Heart right ventricle (tissue), 16 donors: ENCODE results near the gene OTUB2. TPM values are rescaled to one million over a fixed set of nuclear protein-coding genes. Genes with fewer than 3 reads are reported as not detected.

Experiments
- ATAC-seq, 8 donors: fragments of 200-7000 bp; cut with Tn5 transposase; one replicate each; pipeline ENCODE4 v1.9.1; 2020; ENCODE audit warnings: mild to moderate bottlenecking in 8 of 8, moderate library complexity in 8 of 8, moderate number of reproducible peaks in 1 of 8
- DNase-seq, 2 donors: peaks; one replicate each; pipeline ENCODE4 v3.0.0-alpha.2; 2020
- H3K27ac ChIP-seq, 10 donors: fragments of 200-600 bp; sonication (generic) in 2 of 10; one replicate each; pipeline versions ENCODE4 v1.5.0 to v1.8.0; 2020 to 2022; ENCODE audit warnings: mild to moderate bottlenecking in 3 of 10
- H3K27me3 ChIP-seq, 7 donors: fragments of 200-600 bp; one replicate each; pipeline ENCODE4 v1.8.0; 2021 to 2022; ENCODE audit warnings: mild to moderate bottlenecking in 2 of 7
- H3K36me3 ChIP-seq, 9 donors: fragments of 200-600 bp; sonication (generic) in 1 of 9; one replicate each; pipeline versions ENCODE4 v1.5.0 to v1.8.0; 2020 to 2022; ENCODE audit warnings: mild to moderate bottlenecking in 2 of 9
- H3K4me1 ChIP-seq, 9 donors: fragments of 200-600 bp; sonication (generic) in 1 of 9; one replicate each; pipeline versions ENCODE4 v1.5.0 to v1.8.0; 2020 to 2022; ENCODE audit warnings: mild to moderate bottlenecking in 4 of 9
- H3K4me3 ChIP-seq, 10 donors: fragments of 200-600 bp; sonication (generic) in 2 of 10; one replicate each; pipeline versions ENCODE4 v1.5.0 to v1.8.0; 2020 to 2022; ENCODE audit warnings: mild to moderate bottlenecking in 7 of 10, moderate library complexity in 2 of 10
- H3K9me3 ChIP-seq, 11 donors: fragments of 200-600 bp in 10 of 11; sonication (generic) in 2 of 11; one replicate each; pipeline versions ENCODE4 v1.5.0 to v1.8.0; 2013 to 2022; ENCODE audit warnings: mild to moderate bottlenecking in 2 of 11, control low read depth in 1 of 11, moderate library complexity in 1 of 11
- WGBS, 2 donors: extraction: QIAGEN DNeasy Blood & Tissue Kit; methylation state at CpG; one replicate each; pipeline ENCODE4 v1.1.7; 2013; ENCODE audit warnings: inconsistent platforms in 1 of 2; 5-methylcytosine and 5-hydroxymethylcytosine counted together
- intact Hi-C, 10 donors: fragments of 100-400 bp; cut with DNase I; formaldehyde crosslinking; loops; one replicate each; pipeline versions ENCODE4 v1.11.1 to v1.14.2; 2022
- polyA plus RNA-seq, 2 donors: library from polyadenylated mRNA; stranded (reverse); fragments of 200-250 nt; gene quantifications; one replicate each; pipeline ENCODE4 v1.2.3, GENCODE V29; 2013
- total RNA-seq, 10 donors: library from RNA; stranded (reverse); fragmentation: NEBNext Ultra II Directional in 3 of 10; extraction: Animal tissue kit (Norgen Biotek cat#: 25700) in 3 of 10; gene quantifications; one replicate each; pipeline versions ENCODE4 v1.2.1 to v1.2.4, GENCODE V29; 2021 to 2023
- TF ChIP-seq, protein P1 (sequence below), 9 donors: fragments of 200-600 bp; sonication (generic) in 2 of 9; IDR thresholded peaks; one replicate each; pipeline versions ENCODE4 v1.5.0 to v1.8.0; 2021 to 2022; ENCODE audit warnings: antibody characterized with exemption in 9 of 9, mild to moderate bottlenecking in 5 of 9, moderate library complexity in 1 of 9
- donor health status: Arrhythmogenic right ventricular cardiomyopathy.
- donor health status: ischemic (EF 13 %, LVEDD 7.1; RV severe dilation, severe dysfunction).
- donor health status: healthy with polysubstance abuse.
- donor health status: DM: no; HTN: yes; CAD: no.
- donor health status: DM: no; HTN: no; CAD: no.
- donor health status: ischemic (EF 25% LVEDD 6.9; RV normal size, moderate dysfunction).
- donor health status: ischemic (EF 25% LVEDD 5.7; RV mildly dilated, moderate dysfunction).
- donor health status: healthy.
- donor health status: DM: yes; HTN: yes; CAD: no.
- donor health status: Ischemic cardiomyopathy.
- donor health status: ischemic (EF 35%, LVEDD 5.7; RV mildly dilated, moderate dysfunction).
- donor health status: nonischemic (EF 11% LVEDD 7.7; RV severe dilation, severe dysfunction).
- donor health status: DM: yes; HTN: yes; CAD: no.
- donor health status: PGD.
- donor health status: ischemic (EF 29% LVEDD 5.4; RV normal size, mild dysfunction).
- donor health status: nonischemic (EF 23%, LVEDD 6.1; RV moderate dilation, normal function).

OTUB2 gene
- total and polyA plus RNA-seq, 12 donors = 0.07 to 0.37 (median 0.16) TPM; not detected in 1

DNA sequence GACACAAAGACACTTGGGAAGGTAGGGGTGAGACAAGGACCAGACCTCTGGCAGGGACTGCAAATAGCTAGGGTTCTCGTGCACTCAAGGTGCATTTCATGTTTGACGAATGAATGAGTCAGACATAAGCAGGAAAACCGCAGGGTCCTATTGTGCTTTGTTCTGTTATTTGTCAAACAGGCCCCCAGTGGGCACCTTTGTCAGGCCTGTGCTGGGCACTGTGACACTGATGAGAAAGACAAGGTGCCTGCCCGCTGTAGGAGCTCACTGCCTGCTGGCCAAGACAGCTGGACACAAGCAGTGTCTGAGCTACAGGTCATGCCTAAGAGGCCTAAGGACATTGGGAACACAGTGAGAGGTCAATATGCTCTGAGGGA, 2.3 kb downstream of the OTUB2 start:
- no peaks in the 10 kb centered on the region for H3K27me3 ChIP-seq
- DNase-seq (no peak), ATAC-seq (no peak)
- H3K27ac ChIP-seq = no peak overlapping the region
- H3K9me3 ChIP-seq = no peaks in the 10 kb centered on the region
- WGBS, 2 donors = 87% methylated on average over 4 of the region's 4 CpGs
- H3K4me1 ChIP-seq = peaks cover 0 to 28% (median 6%) of the 10 kb centered on the region in 9 donors
- intact Hi-C loops = loop anchor here in 2 of 10 donors (5.0 kb wide), 1 partner anchor 54 kb away; the partner anchor contains the start of genes DDX24 (in 2 of the 2) and IFI27L1 (in 2 of the 2)
- H3K4me3 ChIP-seq = no peak overlapping the region
- TF ChIP-seq, protein P1, sequence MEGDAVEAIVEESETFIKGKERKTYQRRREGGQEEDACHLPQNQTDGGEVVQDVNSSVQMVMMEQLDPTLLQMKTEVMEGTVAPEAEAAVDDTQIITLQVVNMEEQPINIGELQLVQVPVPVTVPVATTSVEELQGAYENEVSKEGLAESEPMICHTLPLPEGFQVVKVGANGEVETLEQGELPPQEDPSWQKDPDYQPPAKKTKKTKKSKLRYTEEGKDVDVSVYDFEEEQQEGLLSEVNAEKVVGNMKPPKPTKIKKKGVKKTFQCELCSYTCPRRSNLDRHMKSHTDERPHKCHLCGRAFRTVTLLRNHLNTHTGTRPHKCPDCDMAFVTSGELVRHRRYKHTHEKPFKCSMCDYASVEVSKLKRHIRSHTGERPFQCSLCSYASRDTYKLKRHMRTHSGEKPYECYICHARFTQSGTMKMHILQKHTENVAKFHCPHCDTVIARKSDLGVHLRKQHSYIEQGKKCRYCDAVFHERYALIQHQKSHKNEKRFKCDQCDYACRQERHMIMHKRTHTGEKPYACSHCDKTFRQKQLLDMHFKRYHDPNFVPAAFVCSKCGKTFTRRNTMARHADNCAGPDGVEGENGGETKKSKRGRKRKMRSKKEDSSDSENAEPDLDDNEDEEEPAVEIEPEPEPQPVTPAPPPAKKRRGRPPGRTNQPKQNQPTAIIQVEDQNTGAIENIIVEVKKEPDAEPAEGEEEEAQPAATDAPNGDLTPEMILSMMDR (IDR thresholded peaks at IDR 0.05) = no peak
- no peaks in the 10 kb centered on the region for H3K36me3 ChIP-seq

DNA sequence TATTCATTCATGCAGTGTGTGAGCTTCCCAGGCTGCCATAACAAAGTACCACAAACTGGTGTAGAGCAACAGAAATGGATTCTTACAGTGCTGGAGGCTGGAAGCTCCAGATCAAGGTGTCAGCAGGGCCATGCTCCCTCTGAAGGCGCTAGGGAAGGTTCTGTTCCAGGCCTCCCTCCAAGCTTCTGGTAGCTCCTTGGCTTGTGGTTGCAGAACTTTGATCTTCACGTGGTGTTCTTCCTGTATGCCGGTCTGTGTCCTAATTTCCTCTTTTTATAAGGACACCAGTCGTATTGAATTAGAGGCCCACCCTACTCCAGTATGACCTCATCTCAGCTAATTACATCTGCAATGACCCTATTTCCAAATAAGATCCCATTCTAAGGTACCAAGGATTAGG, 3.1 kb downstream of the OTUB2 start:
- TF ChIP-seq, protein P1 (IDR thresholded peaks at IDR 0.05) = no peak
- no peak overlapping the region for H3K27ac ChIP-seq
- WGBS, 2 donors = 57 to 75% methylated on average over 4 of the region's 4 CpGs
- ATAC-seq = no peak
- H3K4me1 ChIP-seq = peaks cover 0 to 28% (median 6%) of the 10 kb centered on the region in 9 donors
- H3K27me3 ChIP-seq = no peaks in the 10 kb centered on the region
- no peak overlapping the region for H3K4me3 ChIP-seq
- intact Hi-C loops = loop anchor here in 2 of 10 donors (5.0 kb wide), 1 partner anchor 53 kb away; the partner anchor contains the start of genes DDX24 (in 2 of the 2) and IFI27L1 (in 2 of the 2)
- H3K9me3 ChIP-seq = no peaks in the 10 kb centered on the region
- no peaks in the 10 kb centered on the region for H3K36me3 ChIP-seq
- no peak for DNase-seq

DNA sequence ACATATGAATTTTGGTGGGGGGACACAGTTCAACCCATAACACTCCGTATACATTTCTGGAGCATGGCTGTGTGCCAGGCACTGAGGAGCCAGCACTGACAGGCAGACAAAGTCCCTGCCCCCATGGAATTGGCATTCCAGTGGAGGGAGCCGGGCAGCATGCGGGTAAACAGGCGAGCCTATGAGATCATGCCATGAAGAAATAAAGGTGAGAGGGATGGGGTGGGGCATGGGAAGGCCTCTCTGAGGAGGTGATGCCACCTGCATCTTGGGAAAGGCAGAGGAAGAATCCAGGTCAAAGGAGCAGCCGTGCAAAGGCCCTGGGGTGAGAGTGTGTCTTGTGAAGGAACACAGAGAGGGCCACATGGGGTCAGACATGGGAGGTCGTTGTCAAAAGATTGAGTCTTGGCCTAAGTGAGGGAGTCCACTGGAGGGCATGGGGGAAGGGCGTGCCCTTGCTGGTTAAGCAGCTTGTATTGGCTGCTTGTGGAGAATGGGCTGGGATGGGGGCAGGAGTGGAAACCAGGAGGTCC, 3.6 kb downstream of the OTUB2 start:
- 78 to 90% methylated on average over 7 of the region's 7 CpGs for WGBS, 2 donors
- H3K4me3 ChIP-seq = no peak overlapping the region
- TF ChIP-seq, protein P1 (IDR thresholded peaks at IDR 0.05) = no peak
- DNase-seq (no peak), ATAC-seq (no peak)
- no peaks in the 10 kb centered on the region for H3K27me3 ChIP-seq
- peaks cover 0 to 28% (median 6%) of the 10 kb centered on the region in 9 donors for H3K4me1 ChIP-seq
- intact Hi-C loops = loop anchor here in 2 of 10 donors (5.0 kb wide), 1 partner anchor 53 kb away; the partner anchor contains the start of genes DDX24 (in 2 of the 2) and IFI27L1 (in 2 of the 2)
- peaks cover 0 to 4% (median 0%) of the 10 kb centered on the region in 11 donors for H3K9me3 ChIP-seq
- no peak overlapping the region for H3K27ac ChIP-seq
- H3K36me3 ChIP-seq = no peaks in the 10 kb centered on the region

DNA sequence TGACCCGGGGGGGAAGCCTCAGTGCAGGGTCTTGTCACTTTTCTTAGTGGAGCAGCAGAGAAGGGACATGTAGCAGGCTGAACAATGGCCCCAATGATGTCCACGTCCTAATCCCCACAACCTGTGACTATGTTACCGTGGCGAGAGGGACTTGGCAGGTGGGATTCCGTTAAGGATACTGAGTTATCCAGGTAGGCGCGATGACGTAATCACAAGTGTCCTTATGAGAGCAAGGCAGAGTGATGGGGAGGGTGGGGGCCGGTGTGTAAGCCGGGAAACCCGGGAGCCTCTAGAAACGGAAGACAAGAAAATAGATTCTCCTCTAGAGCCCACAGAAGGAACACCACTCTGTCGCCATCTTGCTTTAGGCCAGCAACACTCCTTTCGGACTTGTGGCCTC, 4.4 kb downstream of the OTUB2 start:
- 85 to 90% methylated on average over 14 of the region's 14 CpGs for WGBS, 2 donors
- no peaks in the 10 kb centered on the region for H3K27me3 ChIP-seq
- peaks cover 0 to 28% (median 6%) of the 10 kb centered on the region in 9 donors for H3K4me1 ChIP-seq
- no peak for DNase-seq
- H3K4me3 ChIP-seq = no peak overlapping the region
- TF ChIP-seq, protein P1 (IDR thresholded peaks at IDR 0.05) = no peak
- no peaks in the 10 kb centered on the region for H3K36me3 ChIP-seq
- no peak overlapping the region for H3K27ac ChIP-seq
- no peak for ATAC-seq
- H3K9me3 ChIP-seq = peaks cover 0 to 5% (median 0%) of the 10 kb centered on the region in 11 donors
- intact Hi-C loops = no loop called here
